ENCODE data around the gene GNAI2. TPM values are rescaled to one million over a fixed set of nuclear protein-coding genes. Genes with fewer than 3 reads are reported as not detected.

GNAI2 gene
- total RNA-seq, 1 donor from 2014 or later: 97.9 TPM

DNA sequence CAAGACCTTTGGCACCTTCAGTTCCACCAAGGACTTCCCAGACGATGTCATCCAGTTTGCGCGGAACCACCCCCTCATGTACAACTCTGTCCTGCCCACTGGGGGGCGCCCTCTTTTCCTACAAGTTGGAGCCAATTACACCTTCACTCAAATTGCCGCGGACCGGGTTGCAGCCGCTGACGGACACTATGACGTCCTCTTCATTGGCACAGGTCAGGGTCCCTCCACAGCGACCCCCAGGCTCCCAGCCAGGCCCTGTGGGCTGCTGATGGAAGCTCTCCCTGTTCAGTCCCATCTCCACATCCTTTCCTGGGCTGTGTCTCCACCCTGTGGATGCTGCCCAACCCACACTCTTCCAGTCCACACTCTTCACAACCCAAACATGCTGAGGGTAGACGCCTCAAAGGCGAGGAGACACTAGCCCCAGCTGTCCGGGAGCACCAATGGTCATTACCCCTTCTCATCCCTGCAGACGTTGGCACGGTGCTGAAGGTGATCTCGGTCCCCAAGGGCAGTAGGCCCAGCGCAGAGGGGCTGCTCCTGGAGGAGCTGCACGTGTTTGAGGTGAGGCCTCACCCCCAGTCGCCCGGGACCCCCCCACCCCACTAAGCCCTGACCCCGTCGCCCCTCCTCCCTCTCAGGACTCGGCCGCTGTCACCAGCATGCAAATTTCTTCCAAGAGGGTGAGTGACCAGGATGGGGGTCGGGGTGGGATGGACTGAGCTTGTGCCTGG, 38.5 kb downstream of the GNAI2 start:
- no peaks in the 10 kb centered on the region for H3K36me3 ChIP-seq (ENCODE audit: control insufficient read depth, insufficient read depth, low read length)
- no peaks in the 10 kb centered on the region for H3K27me3 ChIP-seq (ENCODE audit: control insufficient read depth, insufficient read depth, low read length)
- DNase-seq (ENCODE audit: low read depth) (peak; percentile 51), FAIRE-seq (peak; percentile 36)
- H3K4me3 ChIP-seq (ENCODE audit: low read depth, low read length): no peak overlapping the region
- TF ChIP-seq, protein P1, sequence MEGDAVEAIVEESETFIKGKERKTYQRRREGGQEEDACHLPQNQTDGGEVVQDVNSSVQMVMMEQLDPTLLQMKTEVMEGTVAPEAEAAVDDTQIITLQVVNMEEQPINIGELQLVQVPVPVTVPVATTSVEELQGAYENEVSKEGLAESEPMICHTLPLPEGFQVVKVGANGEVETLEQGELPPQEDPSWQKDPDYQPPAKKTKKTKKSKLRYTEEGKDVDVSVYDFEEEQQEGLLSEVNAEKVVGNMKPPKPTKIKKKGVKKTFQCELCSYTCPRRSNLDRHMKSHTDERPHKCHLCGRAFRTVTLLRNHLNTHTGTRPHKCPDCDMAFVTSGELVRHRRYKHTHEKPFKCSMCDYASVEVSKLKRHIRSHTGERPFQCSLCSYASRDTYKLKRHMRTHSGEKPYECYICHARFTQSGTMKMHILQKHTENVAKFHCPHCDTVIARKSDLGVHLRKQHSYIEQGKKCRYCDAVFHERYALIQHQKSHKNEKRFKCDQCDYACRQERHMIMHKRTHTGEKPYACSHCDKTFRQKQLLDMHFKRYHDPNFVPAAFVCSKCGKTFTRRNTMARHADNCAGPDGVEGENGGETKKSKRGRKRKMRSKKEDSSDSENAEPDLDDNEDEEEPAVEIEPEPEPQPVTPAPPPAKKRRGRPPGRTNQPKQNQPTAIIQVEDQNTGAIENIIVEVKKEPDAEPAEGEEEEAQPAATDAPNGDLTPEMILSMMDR (IDR thresholded peaks at IDR 0.05; ENCODE audit: insufficient read depth, low read length, severe bottlenecking): peak; percentile 82

DNA sequence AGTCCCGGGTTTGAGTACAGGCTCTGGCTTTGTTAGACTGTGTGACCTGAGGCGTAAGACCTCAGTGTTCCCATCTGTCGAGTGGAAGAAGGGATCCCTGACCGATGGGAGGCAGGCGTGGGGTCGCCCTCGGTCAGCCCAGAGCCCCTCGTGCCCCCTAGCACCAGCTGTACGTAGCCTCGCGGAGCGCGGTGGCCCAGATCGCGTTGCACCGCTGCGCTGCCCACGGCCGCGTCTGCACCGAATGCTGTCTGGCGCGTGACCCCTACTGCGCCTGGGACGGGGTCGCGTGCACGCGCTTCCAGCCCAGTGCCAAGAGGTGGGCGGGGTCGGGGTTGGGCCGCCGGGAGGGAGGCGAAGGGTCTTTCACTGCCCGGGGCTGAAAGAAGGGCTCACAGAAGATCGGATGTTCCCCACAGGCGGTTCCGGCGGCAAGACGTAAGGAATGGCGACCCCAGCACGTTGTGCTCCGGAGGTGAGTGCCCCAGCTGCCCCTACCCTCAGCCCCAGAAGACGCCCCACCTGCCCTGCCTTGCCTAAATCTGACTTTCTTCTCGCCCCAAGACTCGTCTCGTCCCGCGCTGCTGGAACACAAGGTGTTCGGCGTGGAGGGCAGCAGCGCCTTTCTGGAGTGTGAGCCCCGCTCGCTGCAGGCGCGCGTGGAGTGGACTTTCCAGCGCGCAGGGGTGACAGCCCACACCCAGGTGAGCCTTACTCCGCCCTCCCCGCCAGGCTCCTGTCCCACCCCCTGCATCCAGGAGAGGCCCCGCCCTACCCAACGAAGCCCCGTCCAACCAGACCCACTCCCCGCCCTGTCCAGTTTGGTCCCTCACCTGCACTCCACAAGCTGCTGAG, 39.4 kb downstream of the GNAI2 start:
- H3K4me3 ChIP-seq (ENCODE audit: low read depth, low read length): no peak overlapping the region
- FAIRE-seq: no peak
- DNase-seq (ENCODE audit: low read depth): no peak
- TF ChIP-seq, protein P1 (IDR thresholded peaks at IDR 0.05; ENCODE audit: insufficient read depth, low read length, severe bottlenecking): no peak
- no peaks in the 10 kb centered on the region for H3K36me3 ChIP-seq (ENCODE audit: control insufficient read depth, insufficient read depth, low read length)
- H3K27me3 ChIP-seq (ENCODE audit: control insufficient read depth, insufficient read depth, low read length): no peaks in the 10 kb centered on the region

- FAIRE-seq: no peak
- TF ChIP-seq, protein P1 (IDR thresholded peaks at IDR 0.05; ENCODE audit: insufficient read depth, low read length, severe bottlenecking): no peak
Measured at GRCh38 chr3:50275996-50276761, 40.2 kb downstream of the GNAI2 start.

DNA sequence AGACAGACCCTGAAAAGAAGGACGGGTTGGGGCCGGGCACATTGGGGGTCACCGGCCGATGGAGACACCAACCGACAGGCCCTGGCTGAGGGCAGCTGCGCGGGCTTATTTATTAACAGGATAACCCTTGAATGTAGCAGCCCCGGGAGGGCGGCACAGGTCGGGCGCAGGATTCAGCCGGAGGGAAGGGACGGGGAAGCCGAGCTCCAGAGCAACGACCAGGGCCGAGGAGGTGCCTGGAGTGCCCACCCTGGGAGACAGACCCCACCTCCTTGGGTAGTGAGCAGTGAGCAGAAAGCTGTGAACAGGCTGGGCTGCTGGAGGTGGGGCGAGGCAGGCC, 40.7 kb downstream of the GNAI2 start:
- Histone ChIP-seq H3K36me3 (ENCODE audit: control insufficient read depth, insufficient read depth, low read length) (no peaks in the 10 kb centered on the region), H3K4me3 (ENCODE audit: low read depth, low read length) (no peak overlapping the region), H3K27me3 (ENCODE audit: control insufficient read depth, insufficient read depth, low read length) (no peaks in the 10 kb centered on the region)
- DNase-seq (ENCODE audit: low read depth) (no peak), FAIRE-seq (no peak)
- TF ChIP-seq, protein P1 (IDR thresholded peaks at IDR 0.05; ENCODE audit: insufficient read depth, low read length, severe bottlenecking): no peak

More at GRCh38 chr3:50275996-50276761, 40.2 kb downstream of the GNAI2 start:
- H3K27me3 ChIP-seq (ENCODE audit: control insufficient read depth, insufficient read depth, low read length): no peaks in the 10 kb centered on the region
- DNase-seq (ENCODE audit: low read depth): no peak
- no peak overlapping the region for H3K4me3 ChIP-seq (ENCODE audit: low read depth, low read length)
- H3K36me3 ChIP-seq (ENCODE audit: control insufficient read depth, insufficient read depth, low read length): no peaks in the 10 kb centered on the region

DNA sequence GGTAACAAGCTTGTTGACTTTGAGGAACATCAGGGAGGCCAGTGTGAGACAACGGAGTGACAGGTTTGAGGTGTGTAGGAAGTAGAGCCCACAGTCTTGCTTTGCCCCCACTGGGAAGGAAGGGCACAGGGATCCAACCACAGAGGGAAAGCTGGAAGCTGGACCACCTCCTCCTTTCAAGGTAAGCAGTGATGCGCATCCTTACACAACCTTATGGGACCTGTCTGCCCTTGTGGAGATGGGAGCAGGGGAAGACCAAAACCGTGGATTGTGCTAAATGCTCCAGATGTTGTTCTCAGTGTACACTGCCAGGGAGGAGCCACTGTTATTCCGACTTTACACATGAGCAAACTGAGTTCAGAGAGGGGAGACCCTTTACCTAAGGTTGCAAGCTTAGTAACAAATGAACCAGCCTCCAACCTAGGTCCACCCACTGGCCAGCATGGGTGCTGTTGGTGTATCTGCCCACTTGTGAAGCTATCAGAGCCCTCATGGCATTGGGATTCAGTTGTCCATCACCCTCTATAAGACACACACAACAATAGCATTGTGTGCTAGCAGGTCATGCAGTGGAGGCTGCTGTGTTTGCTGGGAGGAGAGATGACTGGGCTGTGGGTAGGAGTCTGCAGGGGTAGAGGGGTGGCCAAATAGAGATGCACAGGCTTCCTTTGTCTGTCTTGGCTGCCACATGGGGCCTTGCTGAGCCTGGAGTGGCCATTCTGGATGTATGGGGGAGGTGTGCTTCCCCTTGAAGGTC, 42.3 kb downstream of the GNAI2 start:
- Histone ChIP-seq H3K36me3 (ENCODE audit: control insufficient read depth, insufficient read depth, low read length) (no peaks in the 10 kb centered on the region), H3K4me3 (ENCODE audit: low read depth, low read length) (no peak overlapping the region), H3K27me3 (ENCODE audit: control insufficient read depth, insufficient read depth, low read length) (no peaks in the 10 kb centered on the region)
- FAIRE-seq (peak; percentile 80), DNase-seq (ENCODE audit: low read depth) (no peak)
- TF ChIP-seq, protein P1 (IDR thresholded peaks at IDR 0.05; ENCODE audit: insufficient read depth, low read length, severe bottlenecking): no peak
